Measurements from ENCODE around the gene PRR23E. TPM values are rescaled to one million over a fixed set of nuclear protein-coding genes. Genes with fewer than 3 reads are reported as not detected.

Gene PRR23E
- total RNA-seq, 3 donors from 2014 or later: not detected

DNA sequence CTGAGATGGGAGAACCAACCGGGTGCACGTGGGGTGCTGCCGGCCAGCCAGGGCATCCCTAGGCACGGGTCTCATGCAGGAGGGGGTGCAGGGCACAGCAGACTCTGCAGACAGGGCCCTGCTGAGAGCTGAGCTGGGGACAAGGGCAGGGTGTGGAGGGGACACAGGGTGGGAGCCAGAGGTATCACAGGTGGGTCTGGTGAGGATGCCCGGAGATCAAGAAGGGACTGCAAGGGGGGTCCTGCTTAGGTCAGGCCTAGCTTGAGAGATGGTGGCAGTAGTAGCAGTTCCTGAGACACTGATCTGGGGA is 39.5 kb upstream of the PRR23E start:
- DNase-seq: no peak
- TF ChIP-seq, protein P1, sequence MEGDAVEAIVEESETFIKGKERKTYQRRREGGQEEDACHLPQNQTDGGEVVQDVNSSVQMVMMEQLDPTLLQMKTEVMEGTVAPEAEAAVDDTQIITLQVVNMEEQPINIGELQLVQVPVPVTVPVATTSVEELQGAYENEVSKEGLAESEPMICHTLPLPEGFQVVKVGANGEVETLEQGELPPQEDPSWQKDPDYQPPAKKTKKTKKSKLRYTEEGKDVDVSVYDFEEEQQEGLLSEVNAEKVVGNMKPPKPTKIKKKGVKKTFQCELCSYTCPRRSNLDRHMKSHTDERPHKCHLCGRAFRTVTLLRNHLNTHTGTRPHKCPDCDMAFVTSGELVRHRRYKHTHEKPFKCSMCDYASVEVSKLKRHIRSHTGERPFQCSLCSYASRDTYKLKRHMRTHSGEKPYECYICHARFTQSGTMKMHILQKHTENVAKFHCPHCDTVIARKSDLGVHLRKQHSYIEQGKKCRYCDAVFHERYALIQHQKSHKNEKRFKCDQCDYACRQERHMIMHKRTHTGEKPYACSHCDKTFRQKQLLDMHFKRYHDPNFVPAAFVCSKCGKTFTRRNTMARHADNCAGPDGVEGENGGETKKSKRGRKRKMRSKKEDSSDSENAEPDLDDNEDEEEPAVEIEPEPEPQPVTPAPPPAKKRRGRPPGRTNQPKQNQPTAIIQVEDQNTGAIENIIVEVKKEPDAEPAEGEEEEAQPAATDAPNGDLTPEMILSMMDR (IDR thresholded peaks at IDR 0.05): no peak
- no peaks in the 10 kb centered on the region for H3K9me3 ChIP-seq
- intact Hi-C loops (cut with DNase I, micrococcal nuclease): no loop called here
- ATAC-seq: no peak
- no peak overlapping the region for H3K4me3 ChIP-seq
- H3K36me3 ChIP-seq (ENCODE audit: low read depth): no peaks in the 10 kb centered on the region
- no peaks in the 10 kb centered on the region for H3K4me1 ChIP-seq (ENCODE audit: low read depth)

DNA sequence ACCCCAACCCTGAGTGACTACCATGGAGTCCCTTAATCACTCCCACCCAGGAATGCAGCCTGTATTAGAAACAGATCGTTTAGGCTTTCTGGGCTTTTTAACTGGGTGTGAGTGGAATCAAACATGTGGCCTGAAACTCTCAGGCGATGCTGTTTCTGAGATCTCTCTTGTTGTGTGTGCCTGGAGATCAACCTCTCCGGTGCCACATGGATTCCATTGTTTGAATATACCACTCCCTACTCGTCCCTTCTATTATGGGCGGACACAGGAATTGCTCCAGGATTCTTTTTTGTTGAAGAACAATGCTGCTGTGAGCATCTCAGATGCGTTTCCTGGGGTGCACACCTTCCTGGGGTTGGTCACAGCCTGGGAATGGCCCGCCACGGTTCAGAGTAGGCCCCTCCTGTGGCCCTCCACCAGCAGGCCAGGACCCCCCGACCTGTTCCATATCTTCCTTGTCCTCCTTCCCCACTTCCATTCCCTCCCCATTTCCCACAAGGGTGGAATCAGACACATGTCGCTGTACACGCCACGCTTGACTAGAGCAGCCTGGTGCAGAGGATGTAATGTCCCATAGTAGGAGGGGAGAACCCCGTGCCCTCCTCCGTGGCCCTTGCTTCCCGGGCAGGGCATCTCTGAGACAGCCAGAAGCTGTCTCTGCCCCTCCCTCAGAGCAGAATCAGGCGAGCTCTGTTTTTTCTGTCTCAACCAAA is 36.4 kb upstream of the PRR23E start:
- Histone ChIP-seq H3K4me1 (ENCODE audit: low read depth) (no peaks in the 10 kb centered on the region), H3K36me3 (ENCODE audit: low read depth) (no peaks in the 10 kb centered on the region), H3K4me3 (no peak overlapping the region), H3K9me3 (no peaks in the 10 kb centered on the region)
- ATAC-seq (no peak), DNase-seq (no peak)
- TF ChIP-seq, protein P1 (IDR thresholded peaks at IDR 0.05): no peak
- intact Hi-C loops (cut with DNase I, micrococcal nuclease): no loop called here

DNA sequence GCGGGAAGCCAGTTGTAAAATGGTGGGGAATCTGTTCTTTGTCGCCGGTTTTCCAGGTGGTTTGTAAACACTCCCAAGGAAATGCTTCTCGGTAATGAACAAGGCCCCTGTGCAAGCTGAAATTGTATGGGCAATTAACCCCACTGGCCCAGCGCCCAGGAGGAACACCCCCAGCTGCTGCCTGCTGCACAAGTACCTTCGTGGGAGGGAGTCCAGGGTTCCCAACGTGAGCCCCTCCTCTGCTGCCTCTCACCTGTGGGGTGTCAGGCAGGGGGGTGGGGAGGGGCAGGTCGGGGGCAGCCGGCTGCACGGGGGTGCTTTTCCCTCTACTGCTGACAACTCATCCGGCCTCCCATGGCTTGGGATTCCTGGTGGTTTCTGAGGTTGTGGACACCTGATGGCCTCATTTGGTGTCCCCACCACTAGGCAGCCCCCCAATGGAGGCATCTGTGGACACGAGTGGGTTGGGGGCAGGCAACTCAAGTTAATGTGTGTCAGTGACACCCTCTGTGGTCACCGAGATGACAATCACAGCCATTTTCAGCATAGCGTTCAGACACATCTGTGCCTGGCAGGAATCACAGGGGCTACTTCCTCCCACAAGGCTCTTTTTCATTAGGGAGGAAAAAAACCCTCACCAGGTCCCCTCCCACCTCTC is 35.6 kb upstream of the PRR23E start:
- Histone ChIP-seq H3K36me3 (ENCODE audit: low read depth) (no peaks in the 10 kb centered on the region), H3K4me3 (no peak overlapping the region), H3K9me3 (no peaks in the 10 kb centered on the region), H3K4me1 (ENCODE audit: low read depth) (no peaks in the 10 kb centered on the region)
- ATAC-seq (peak; percentile 55), DNase-seq (no peak)
- intact Hi-C loops (cut with DNase I, micrococcal nuclease): no loop called here
- TF ChIP-seq, protein P1 (IDR thresholded peaks at IDR 0.05): no peak

DNA sequence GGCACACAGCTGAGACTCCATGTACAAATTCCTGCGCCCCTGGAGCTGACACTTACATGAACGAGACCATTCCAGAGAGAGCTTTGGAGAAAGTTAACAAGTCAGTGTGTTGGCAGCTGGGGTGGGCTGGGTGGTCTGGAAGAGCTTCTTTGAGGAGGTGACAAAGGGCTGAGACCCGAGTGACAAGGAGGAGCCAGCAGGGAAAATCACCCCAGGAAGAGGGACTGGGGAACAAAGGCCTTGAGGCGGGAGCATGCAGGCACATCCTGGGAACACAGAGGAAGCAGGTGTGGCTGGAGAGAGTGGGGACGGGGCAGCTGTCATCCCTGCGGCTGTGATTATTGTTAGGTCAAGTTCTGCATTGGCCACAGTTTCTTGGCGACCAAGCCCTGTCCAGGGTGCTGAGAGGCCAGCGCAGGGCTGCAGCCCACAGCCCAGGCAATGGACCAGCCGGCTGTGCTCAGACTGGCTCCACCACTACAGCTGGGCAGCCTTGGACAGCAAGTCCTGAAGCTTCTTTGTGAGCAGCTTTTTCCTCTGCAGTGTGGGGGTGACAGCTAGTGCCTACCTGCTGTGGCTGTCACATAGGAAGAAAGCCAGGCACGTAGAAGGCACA is 34.2 kb upstream of the PRR23E start:
- intact Hi-C loops (cut with DNase I, micrococcal nuclease): no loop called here
- DNase-seq (peak in 1 of 3 donors; percentile 32), ATAC-seq (peak; percentile 74)
- no peak overlapping the region for H3K4me3 ChIP-seq
- TF ChIP-seq, protein P1 (IDR thresholded peaks at IDR 0.05): no peak
- H3K36me3 ChIP-seq (ENCODE audit: low read depth): no peaks in the 10 kb centered on the region
- H3K4me1 ChIP-seq (ENCODE audit: low read depth): no peaks in the 10 kb centered on the region
- no peaks in the 10 kb centered on the region for H3K9me3 ChIP-seq

DNA sequence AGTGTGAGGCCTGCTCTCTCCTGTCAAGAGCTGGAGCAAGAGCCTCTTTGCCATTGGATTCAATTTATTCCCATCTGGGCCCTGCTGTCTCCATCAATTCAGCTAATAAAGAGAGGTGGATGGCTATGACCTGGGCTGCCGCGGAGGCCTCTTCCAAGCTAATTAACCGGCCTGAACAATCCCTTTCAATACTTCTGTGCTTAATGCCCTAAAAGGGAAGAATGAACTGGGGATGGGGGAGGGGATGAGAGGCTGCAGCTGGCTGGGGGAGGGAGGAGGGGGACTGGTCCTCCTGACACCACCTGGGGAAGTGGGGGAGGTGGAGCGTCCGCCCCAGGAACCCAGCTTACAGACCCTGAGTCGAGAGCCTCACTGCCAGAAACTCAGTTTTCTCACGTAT is 33.4 kb upstream of the PRR23E start:
- no peaks in the 10 kb centered on the region for H3K4me1 ChIP-seq (ENCODE audit: low read depth)
- ATAC-seq: no peak
- no peak overlapping the region for H3K4me3 ChIP-seq

More for the DNA sequence above, 33.4 kb upstream of the PRR23E start:
- DNase-seq: no peak
- Histone ChIP-seq H3K36me3 (ENCODE audit: low read depth) (no peaks in the 10 kb centered on the region), H3K9me3 (no peaks in the 10 kb centered on the region)
- intact Hi-C loops (cut with DNase I, micrococcal nuclease): no loop called here
- TF ChIP-seq, protein P1 (IDR thresholded peaks at IDR 0.05): no peak
